ENCODE data around the gene ZNF579.

DNA sequence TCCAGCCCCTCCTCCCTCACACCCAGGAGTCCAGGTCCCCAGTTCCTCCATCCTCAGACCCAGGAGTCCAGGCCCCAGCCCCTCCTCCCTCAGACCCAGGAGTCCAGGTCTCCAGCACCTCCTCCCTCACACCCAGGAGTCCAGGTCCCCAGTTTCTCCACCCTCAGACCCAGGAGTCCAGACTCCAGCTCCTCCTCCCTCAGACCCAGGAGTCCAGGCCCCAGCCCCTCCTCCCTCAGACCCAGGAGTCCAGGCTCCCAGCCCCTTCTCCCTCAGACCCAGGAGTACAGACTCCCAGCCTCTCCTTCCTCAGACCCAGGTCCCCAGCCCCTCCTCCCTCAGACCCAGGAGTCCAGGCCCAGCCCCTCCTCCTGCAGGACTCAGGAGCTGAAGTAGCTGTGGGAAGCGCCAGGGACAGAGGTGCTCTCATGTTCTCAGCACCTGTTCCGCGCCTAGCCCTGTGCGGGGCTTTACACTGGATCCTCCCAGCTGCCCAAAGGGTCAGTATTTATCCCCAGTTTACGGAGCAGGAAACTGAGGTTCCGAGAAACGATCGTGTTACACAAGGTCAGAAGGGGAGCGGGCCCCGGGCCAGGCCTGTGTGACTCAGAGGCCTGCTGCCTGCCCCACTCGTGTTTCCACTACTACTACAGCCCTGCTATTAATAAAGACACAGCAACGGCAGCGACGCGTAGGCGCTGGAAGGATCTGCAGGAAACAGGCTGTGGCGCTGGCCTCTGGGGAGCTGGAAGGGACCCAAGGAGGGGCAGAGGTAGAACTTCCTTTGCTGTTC lies 33.6 kb downstream of the ZNF579 start:
- TF ChIP-seq, protein P1, sequence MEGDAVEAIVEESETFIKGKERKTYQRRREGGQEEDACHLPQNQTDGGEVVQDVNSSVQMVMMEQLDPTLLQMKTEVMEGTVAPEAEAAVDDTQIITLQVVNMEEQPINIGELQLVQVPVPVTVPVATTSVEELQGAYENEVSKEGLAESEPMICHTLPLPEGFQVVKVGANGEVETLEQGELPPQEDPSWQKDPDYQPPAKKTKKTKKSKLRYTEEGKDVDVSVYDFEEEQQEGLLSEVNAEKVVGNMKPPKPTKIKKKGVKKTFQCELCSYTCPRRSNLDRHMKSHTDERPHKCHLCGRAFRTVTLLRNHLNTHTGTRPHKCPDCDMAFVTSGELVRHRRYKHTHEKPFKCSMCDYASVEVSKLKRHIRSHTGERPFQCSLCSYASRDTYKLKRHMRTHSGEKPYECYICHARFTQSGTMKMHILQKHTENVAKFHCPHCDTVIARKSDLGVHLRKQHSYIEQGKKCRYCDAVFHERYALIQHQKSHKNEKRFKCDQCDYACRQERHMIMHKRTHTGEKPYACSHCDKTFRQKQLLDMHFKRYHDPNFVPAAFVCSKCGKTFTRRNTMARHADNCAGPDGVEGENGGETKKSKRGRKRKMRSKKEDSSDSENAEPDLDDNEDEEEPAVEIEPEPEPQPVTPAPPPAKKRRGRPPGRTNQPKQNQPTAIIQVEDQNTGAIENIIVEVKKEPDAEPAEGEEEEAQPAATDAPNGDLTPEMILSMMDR (IDR thresholded peaks at IDR 0.05; ENCODE audit: extremely low read depth in 1 of 2, insufficient read depth in 1 of 2, low read depth in 1 of 2, low read length in 2 of 2) = no peak
- no peak for TF ChIP-seq POLR2A (IDR thresholded peaks at IDR 0.05; ENCODE audit: low read depth, low read length)
- peak; percentile 46 for TF ChIP-seq JUN (IDR thresholded peaks at IDR 0.05; ENCODE audit: borderline replicate concordance, insufficient read depth, insufficient read length, low read depth)
